ENCODE results near the gene CD9.

DNA sequence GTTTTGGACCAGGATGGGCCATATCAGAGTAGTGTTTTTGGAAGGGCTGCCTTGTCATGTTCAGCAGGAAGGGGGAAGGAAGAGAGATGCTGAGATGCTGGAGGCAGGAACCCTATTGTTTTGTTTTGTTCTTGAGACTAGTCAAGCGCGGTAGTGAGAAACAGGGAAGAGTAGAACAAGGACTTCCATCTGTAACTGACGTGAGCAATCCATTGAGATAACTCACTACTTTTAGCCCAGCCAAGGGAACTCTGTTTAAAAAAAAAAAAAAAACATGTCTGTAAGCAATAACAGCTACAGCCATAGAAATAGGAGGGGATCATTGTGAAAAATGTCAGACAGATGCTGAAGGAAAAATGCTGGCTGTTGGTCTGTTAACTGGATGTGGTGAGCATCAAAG lies 34.0 kb downstream of the CD9 start:
- TF ChIP-seq, protein P1, sequence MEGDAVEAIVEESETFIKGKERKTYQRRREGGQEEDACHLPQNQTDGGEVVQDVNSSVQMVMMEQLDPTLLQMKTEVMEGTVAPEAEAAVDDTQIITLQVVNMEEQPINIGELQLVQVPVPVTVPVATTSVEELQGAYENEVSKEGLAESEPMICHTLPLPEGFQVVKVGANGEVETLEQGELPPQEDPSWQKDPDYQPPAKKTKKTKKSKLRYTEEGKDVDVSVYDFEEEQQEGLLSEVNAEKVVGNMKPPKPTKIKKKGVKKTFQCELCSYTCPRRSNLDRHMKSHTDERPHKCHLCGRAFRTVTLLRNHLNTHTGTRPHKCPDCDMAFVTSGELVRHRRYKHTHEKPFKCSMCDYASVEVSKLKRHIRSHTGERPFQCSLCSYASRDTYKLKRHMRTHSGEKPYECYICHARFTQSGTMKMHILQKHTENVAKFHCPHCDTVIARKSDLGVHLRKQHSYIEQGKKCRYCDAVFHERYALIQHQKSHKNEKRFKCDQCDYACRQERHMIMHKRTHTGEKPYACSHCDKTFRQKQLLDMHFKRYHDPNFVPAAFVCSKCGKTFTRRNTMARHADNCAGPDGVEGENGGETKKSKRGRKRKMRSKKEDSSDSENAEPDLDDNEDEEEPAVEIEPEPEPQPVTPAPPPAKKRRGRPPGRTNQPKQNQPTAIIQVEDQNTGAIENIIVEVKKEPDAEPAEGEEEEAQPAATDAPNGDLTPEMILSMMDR (IDR thresholded peaks at IDR 0.05; ENCODE audit: insufficient read depth, low read length): no peak
- TF ChIP-seq POLR2AphosphoS5 (IDR thresholded peaks at IDR 0.05; ENCODE audit: low read depth) (no peak), SPI1 (IDR thresholded peaks at IDR 0.05; ENCODE audit: borderline replicate concordance, low read depth) (no peak), GABPA (IDR thresholded peaks at IDR 0.05; ENCODE audit: low read depth) (no peak)
- TF ChIP-seq, protein P2, sequence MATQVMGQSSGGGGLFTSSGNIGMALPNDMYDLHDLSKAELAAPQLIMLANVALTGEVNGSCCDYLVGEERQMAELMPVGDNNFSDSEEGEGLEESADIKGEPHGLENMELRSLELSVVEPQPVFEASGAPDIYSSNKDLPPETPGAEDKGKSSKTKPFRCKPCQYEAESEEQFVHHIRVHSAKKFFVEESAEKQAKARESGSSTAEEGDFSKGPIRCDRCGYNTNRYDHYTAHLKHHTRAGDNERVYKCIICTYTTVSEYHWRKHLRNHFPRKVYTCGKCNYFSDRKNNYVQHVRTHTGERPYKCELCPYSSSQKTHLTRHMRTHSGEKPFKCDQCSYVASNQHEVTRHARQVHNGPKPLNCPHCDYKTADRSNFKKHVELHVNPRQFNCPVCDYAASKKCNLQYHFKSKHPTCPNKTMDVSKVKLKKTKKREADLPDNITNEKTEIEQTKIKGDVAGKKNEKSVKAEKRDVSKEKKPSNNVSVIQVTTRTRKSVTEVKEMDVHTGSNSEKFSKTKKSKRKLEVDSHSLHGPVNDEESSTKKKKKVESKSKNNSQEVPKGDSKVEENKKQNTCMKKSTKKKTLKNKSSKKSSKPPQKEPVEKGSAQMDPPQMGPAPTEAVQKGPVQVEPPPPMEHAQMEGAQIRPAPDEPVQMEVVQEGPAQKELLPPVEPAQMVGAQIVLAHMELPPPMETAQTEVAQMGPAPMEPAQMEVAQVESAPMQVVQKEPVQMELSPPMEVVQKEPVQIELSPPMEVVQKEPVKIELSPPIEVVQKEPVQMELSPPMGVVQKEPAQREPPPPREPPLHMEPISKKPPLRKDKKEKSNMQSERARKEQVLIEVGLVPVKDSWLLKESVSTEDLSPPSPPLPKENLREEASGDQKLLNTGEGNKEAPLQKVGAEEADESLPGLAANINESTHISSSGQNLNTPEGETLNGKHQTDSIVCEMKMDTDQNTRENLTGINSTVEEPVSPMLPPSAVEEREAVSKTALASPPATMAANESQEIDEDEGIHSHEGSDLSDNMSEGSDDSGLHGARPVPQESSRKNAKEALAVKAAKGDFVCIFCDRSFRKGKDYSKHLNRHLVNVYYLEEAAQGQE (IDR thresholded peaks at IDR 0.05; ENCODE audit: insufficient replicate concordance, low read depth): no peak

All from HL-60 (cell line).